A549 (cell line): ENCODE measurements around the gene NPM1. TPM values are rescaled to one million over a fixed set of nuclear protein-coding genes. Genes with fewer than 3 reads are reported as not detected.

ENCODE experiments used
- ATAC-seq, 2 experiments: fragments of 200-7000 bp in 1 of 2; fragments of >200 bp in 1 of 2; cut with Nextera tagmentation in 1 of 2; cut with Tn5 transposase in 1 of 2; 3 replicates each; pipeline versions ENCODE4 v1.8.0 to v1.9.1; 2018 to 2020; ENCODE audit warnings: mild to moderate bottlenecking in 1 of 2, moderate library complexity in 1 of 2
- CTCF ChIA-PET: fragments of 300-600 bp; sonication (Branson Sonifier 250); formaldehyde crosslinking; extraction: SDS; loops from one replicate; lab custom pipeline; 2021; ENCODE audit warnings: antibody characterized with exemption, inconsistent platforms; lab: Yijun Ruan, JAX
- POLR2A ChIA-PET: fragments of 350-600 bp; formaldehyde crosslinking; extraction: SDS; loops from one replicate; lab custom pipeline; 2021; ENCODE audit warnings: antibody characterized with exemption, inconsistent platforms; lab: Yijun Ruan, JAX
- DNase-seq, 2 experiments: peaks; one replicate each; pipeline versions ENCODE4 v3.0.0 to v3.0.0-alpha.2; 2011 to 2016; ENCODE audit warnings: low read depth in 1 of 2, low spot score in 1 of 2
- FAIRE-seq: peaks from 2 replicates; lab custom pipeline; 2011; peaks lifted over from hg19 to GRCh38; lab: Jason Lieb, UNC
- H3K27ac ChIP-seq, 2 experiments: fragments of >200 bp; sonication (Bioruptor Twin); formaldehyde crosslinking; 3 replicates each; pipeline ENCODE4 v1.5.1; 2016 to 2017
- H3K4me1 ChIP-seq: fragments of >200 bp; sonication (Bioruptor Twin); formaldehyde crosslinking; 3 replicates; pipeline ENCODE4 v1.6.1; 2016
- H3K4me2 ChIP-seq: fragments of >200 bp; sonication (Bioruptor Twin); formaldehyde crosslinking; 3 replicates; pipeline ENCODE4 v1.6.1; 2016
- H3K4me3 ChIP-seq: fragments of >200 bp; sonication (Bioruptor Twin); formaldehyde crosslinking; 3 replicates; pipeline ENCODE4 v1.5.1; 2016
- H3K9me3 ChIP-seq: fragments of >200 bp; sonication (Bioruptor Twin); formaldehyde crosslinking; 3 replicates; pipeline ENCODE4 v1.6.1; 2016
- BCL3 ChIP-seq: fragments of >200 bp; sonication (Bioruptor Twin); formaldehyde crosslinking; IDR thresholded peaks from 3 replicates; pipeline ENCODE4 v1.6.1; 2016
- E2F6 ChIP-seq: IDR thresholded peaks from 2 replicates; pipeline ENCODE4 v1.6.1; 2012; ENCODE audit warnings: low read depth, borderline replicate concordance
- ESRRA ChIP-seq: fragments of 150-350 bp; IDR thresholded peaks from 2 replicates; pipeline ENCODE4 v1.6.1; 2014; ENCODE audit warnings: mild to moderate bottlenecking, low read length, borderline replicate concordance
- HDAC2 ChIP-seq: fragments of 200-600 bp; sonication (generic); IDR thresholded peaks from 2 replicates; pipeline ENCODE4 v1.6.1; 2016
- HOXA7 ChIP-seq: fragments of 250-450 bp; sonication (Bioruptor Pico); IDR thresholded peaks from 2 replicates; pipeline ENCODE4 v1.5.0; 2020; ENCODE audit warnings: mild to moderate bottlenecking, moderate library complexity
- HOXB5 ChIP-seq: fragments of 250-450 bp; sonication (Bioruptor Pico); IDR thresholded peaks from 2 replicates; pipeline ENCODE4 v1.5.0; 2020; ENCODE audit warnings: mild to moderate bottlenecking, moderate library complexity
- JUN ChIP-seq, 2 experiments: fragments of >200 bp; sonication (Bioruptor Twin); formaldehyde crosslinking; IDR thresholded peaks; 2 replicates in 1 of 2; 3 replicates in 1 of 2; pipeline ENCODE4 v1.6.1; 2016 to 2017
- RAD21 ChIP-seq, 2 experiments: fragments of >200 bp in 1 of 2; sonication (Bioruptor Twin) in 1 of 2; formaldehyde crosslinking in 1 of 2; IDR thresholded peaks in 1 of 2; conservative IDR thresholded peaks in 1 of 2; 2 replicates in 1 of 2; 3 replicates in 1 of 2; pipeline ENCODE4 v1.6.1; 2012 to 2018; ENCODE audit warnings: inconsistent platforms in 1 of 2
- RCOR1 ChIP-seq: fragments of 150-350 bp; IDR thresholded peaks from 2 replicates; pipeline ENCODE4 v1.6.1; 2014; ENCODE audit warnings: antibody characterized with exemption, low read length, low read depth
- REST ChIP-seq: fragments of 200-600 bp; sonication (generic); IDR thresholded peaks from 2 replicates; pipeline ENCODE4 v1.6.1; 2016; ENCODE audit warnings: antibody characterized with exemption, mild to moderate bottlenecking, moderate library complexity
- WGBS: methylation state at CpG from one replicate; pipeline ENCODE4 v1.1.6; 2017; ENCODE audit errors: missing lambda C conversion rate; 5-methylcytosine and 5-hydroxymethylcytosine counted together
- polyA plus RNA-seq, 4 experiments: library from polyadenylated mRNA; depleted of rRNA in 3 of 4; stranded (reverse); fragments of >200 nt; fragmentation: RNase III in 1 of 4; extraction: RNeasy Plus Mini Kit Qiagen cat#74134 plus additional on column Dnase treatment in 1 of 4; gene quantifications; 2 replicates in 3 of 4; 3 replicates in 1 of 4; pipeline ENCODE4 v1.2.3, GENCODE V29; 2011 to 2017
- TF ChIP-seq, protein P1 (sequence below): fragments of >200 bp; sonication (Bioruptor Twin); formaldehyde crosslinking; IDR thresholded peaks from 3 replicates; pipeline ENCODE4 v1.5.1; 2016

NPM1 gene
- polyA plus RNA-seq, 2 of the 4 experiments (the other 2 are of a cell fraction) = 3,380 to 5,196 TPM

GRCh38 chr5:171418316-171418981 is 30.8 kb downstream of the NPM1 start (continued):
- TF ChIP-seq REST (peak; percentile 89), E2F6 (no peak), ESRRA (no peak)

DNA sequence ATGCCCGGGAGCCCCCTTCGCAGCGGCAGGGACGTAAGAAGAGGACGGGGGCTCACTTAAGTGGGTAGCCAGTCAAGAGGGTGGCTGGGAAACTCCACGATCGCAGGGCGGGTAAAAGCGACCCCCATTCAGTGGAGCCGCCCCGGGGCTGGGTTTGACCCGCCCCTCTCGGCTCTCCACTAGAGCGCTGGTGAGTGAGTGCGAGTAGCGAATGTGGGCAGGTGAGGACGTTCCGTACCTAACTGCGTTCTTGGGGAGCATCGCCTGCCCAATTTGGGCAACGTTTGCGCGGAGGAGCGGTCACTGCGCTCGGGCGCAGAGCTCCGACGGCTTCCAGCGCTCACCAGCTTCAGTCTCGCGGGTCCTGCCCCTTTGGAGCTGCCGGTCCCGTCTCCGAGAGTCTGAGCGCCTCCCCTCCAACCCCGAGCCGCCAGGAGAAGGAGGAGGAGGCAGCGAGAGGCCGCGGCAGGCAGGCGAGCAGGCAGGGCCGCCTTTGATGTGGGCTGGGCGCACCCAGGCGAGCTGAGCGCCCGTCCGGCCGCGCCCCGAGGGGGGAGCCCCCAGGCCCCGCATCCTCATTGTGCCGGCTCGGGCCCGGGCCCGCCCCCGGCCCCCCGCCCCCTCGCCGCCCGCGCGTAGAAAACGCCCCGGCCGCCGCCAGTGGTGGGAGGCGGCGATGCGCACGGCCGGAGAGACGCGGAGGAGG is 31.5 kb downstream of the NPM1 start, which contains the start of gene FGF18:
FGF18 (plus strand) TSS at position 666 of the 706 bp plus-strand sequence. CDS start 553 bp downstream, outside the sequence.
- 3% methylated on average over 33 of the region's 74 CpGs for WGBS
- Histone ChIP-seq H3K4me3 (peak within 1 kb of the TSS; percentile 51), H3K27ac (peak within 1 kb of the TSS; percentile 20 to 77; a peak in 4 of 6 replicates), H3K4me2 (peak within 1 kb of the TSS; percentile 96), H3K9me3 (no peaks in the 10 kb centered on the region), H3K4me1 (peaks cover 7% of the 10 kb centered on the region; the same call in 2 of the 3 replicates)
- peak; percentile 55 to 73 for ATAC-seq
- POLR2A ChIA-PET = interaction anchor here (0.6 to 1.6 kb wide), 5 partner anchors 32 to 588 kb away, joined by 3 to 5 read pairs (median 3); no protein-coding TSS in a partner anchor
- peak; percentile 54 to 79 for DNase-seq
- TF ChIP-seq, protein P1, sequence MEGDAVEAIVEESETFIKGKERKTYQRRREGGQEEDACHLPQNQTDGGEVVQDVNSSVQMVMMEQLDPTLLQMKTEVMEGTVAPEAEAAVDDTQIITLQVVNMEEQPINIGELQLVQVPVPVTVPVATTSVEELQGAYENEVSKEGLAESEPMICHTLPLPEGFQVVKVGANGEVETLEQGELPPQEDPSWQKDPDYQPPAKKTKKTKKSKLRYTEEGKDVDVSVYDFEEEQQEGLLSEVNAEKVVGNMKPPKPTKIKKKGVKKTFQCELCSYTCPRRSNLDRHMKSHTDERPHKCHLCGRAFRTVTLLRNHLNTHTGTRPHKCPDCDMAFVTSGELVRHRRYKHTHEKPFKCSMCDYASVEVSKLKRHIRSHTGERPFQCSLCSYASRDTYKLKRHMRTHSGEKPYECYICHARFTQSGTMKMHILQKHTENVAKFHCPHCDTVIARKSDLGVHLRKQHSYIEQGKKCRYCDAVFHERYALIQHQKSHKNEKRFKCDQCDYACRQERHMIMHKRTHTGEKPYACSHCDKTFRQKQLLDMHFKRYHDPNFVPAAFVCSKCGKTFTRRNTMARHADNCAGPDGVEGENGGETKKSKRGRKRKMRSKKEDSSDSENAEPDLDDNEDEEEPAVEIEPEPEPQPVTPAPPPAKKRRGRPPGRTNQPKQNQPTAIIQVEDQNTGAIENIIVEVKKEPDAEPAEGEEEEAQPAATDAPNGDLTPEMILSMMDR = peak; percentile 37; the same call in 2 of the 3 replicates
- TF ChIP-seq BCL3 = 0 out of 3 replicates have a peak, but pooled peaks have one; percentile 40
- TF ChIP-seq HOXB5 (CRISPR knock-in tag) = no peak
- TF ChIP-seq HOXA7 = no peak
- TF ChIP-seq HDAC2 = peak; percentile 93
- TF ChIP-seq RAD21 (conservative IDR thresholded peaks at IDR 0.05 in 1 of 2, IDR thresholded peaks at IDR 0.05 in 1 of 2) = peak in 1 of 2 experiments; percentile 35; a peak in 2 of 5 replicates
- CTCF ChIA-PET = interaction anchor here (0.6 to 6.8 kb wide), 70 partner anchors 10 to 864 kb away, joined by 3 to 128 read pairs (median 4); partner anchors contain the start of genes STK10 and UBTD2
- no peak for FAIRE-seq

GRCh38 chr5:171419688-171420430 is 32.2 kb downstream of the NPM1 start:
- DNase-seq (peak; percentile 40 to 43), ATAC-seq (peak; percentile 0 to 8; a peak in 4 of 6 replicates), FAIRE-seq (no peak)
- Histone ChIP-seq H3K4me1 (peaks cover 7% of the 10 kb centered on the region; the same call in 2 of the 3 replicates), H3K4me2 (peak overlapping the region; percentile 96), H3K9me3 (no peaks in the 10 kb centered on the region), H3K27ac (peak overlapping the region; percentile 20 to 77; a peak in 4 of 6 replicates), H3K4me3 (peak overlapping the region; percentile 51)
- ChIA-PET CTCF (interaction anchor here (0.7 to 6.8 kb wide), 47 partner anchors 9 to 863 kb away, joined by 3 to 128 read pairs (median 5); partner anchors contain the start of genes STK10 and UBTD2), POLR2A (interaction anchor here (1.2 to 1.6 kb wide), 2 partner anchors 33 to 101 kb away, joined by 3 to 5 read pairs; no protein-coding TSS in a partner anchor)
- 52% methylated on average over 22 of the region's 95 CpGs for WGBS
- TF ChIP-seq RCOR1 (no peak), JUN (IDR thresholded peaks at IDR 0.05) (peak in 1 of 2 experiments; percentile 55; a peak in 1 of 5 replicates)
